HepG2 (cell line): Measurements from ENCODE around the gene SPINK5. TPM values are rescaled to one million over a fixed set of nuclear protein-coding genes. Genes with fewer than 3 reads are reported as not detected.

Experiments used
- ATAC-seq: fragments of 200-7000 bp; cut with Tn5 transposase; 3 replicates; pipeline ENCODE4 v1.9.1; 2020; ENCODE audit warnings: mild to moderate bottlenecking, moderate library complexity
- BruUV-seq: library from RNA; stranded (reverse); fragments of 400-500 nt; replicated peaks from 2 replicates; lab custom pipeline; 2021; lab: Mats Ljungman, UMichigan
- CTCF ChIA-PET: fragments of 300-600 bp; formaldehyde crosslinking; extraction: SDS; loops from one replicate; lab custom pipeline; 2021; ENCODE audit warnings: low total read pairs, inconsistent platforms, low intra/inter-chr PET ratio; lab: Yijun Ruan, JAX
- POLR2A ChIA-PET: fragments of 350-600 bp; sonication (Branson Sonifier 250); formaldehyde crosslinking; loops from one replicate; lab custom pipeline; 2020; ENCODE audit warnings: antibody characterized with exemption, inconsistent platforms; lab: Yijun Ruan, JAX
- DNase-seq: peaks from one replicate; pipeline ENCODE4 v3.0.0-alpha.2; 2015; ENCODE audit warnings: low spot score
- FAIRE-seq: peaks from 3 replicates; lab custom pipeline; 2011; peaks lifted over from hg19 to GRCh38; lab: Jason Lieb, UNC
- H2AFZ ChIP-seq: one replicate; pipeline ENCODE4 v1.6.1; 2011; ENCODE audit warnings: low read length, inconsistent platforms
- H3K27ac ChIP-seq: fragments of 300-600 bp; 3 replicates; pipeline ENCODE4 v1.8.0; 2011; ENCODE audit warnings: mixed run types, mild to moderate bottlenecking, mixed read lengths, low read length, inconsistent platforms; ENCODE audit not compliant: insufficient read depth; ENCODE audit errors: extremely low read length
- H3K27me3 ChIP-seq, 2 experiments: fragments of 200-600 bp in 1 of 2; 2 replicates in 1 of 2; 3 replicates in 1 of 2; pipeline versions ENCODE4 v1.6.0 to v1.8.0; 2011; ENCODE audit warnings: low read length in 2 of 2, mild to moderate bottlenecking in 2 of 2, moderate library complexity in 2 of 2, inconsistent platforms in 1 of 2; ENCODE audit not compliant: insufficient read depth in 2 of 2, control insufficient read depth in 1 of 2
- H3K36me3 ChIP-seq, 2 experiments: fragments of 200-600 bp in 1 of 2; replicated peaks in 1 of 2; 2 replicates in 1 of 2; 3 replicates in 1 of 2; pipeline versions ENCODE4 v1.5.1 to v1.8.0; 2011; ENCODE audit warnings: low read length in 2 of 2, inconsistent platforms in 1 of 2; ENCODE audit not compliant: insufficient read depth in 2 of 2, control insufficient read depth in 1 of 2
- H3K4me1 ChIP-seq: 2 replicates; pipeline ENCODE4 v1.5.1; 2012; ENCODE audit warnings: low read length, inconsistent platforms; ENCODE audit not compliant: insufficient read depth
- H3K4me2 ChIP-seq: 2 replicates; pipeline ENCODE4 v1.6.0; 2011; ENCODE audit warnings: low read depth, low read length, inconsistent platforms
- H3K4me3 ChIP-seq, 3 experiments: fragments of 200-600 bp in 1 of 3; sonication (generic), shearing (Covaris generic) in 1 of 3; replicated peaks in 1 of 3; 2 replicates each; pipeline ENCODE4 v1.5.1; 2011 to 2016; ENCODE audit warnings: low read length in 3 of 3, inconsistent platforms in 2 of 3, low read depth in 2 of 3, mild to moderate bottlenecking in 2 of 3, control low read depth in 1 of 3, mixed read lengths in 1 of 3; ENCODE audit not compliant: insufficient read depth in 1 of 3
- H3K79me2 ChIP-seq: one replicate; pipeline ENCODE4 v1.6.1; 2011; ENCODE audit warnings: low read length, inconsistent platforms; ENCODE audit not compliant: insufficient read depth
- H3K9ac ChIP-seq: 2 replicates; pipeline ENCODE4 v1.6.0; 2011; ENCODE audit warnings: mild to moderate bottlenecking, low read depth, low read length, inconsistent platforms; ENCODE audit not compliant: insufficient read depth
- H3K9me3 ChIP-seq: 2 replicates; pipeline ENCODE4 v1.5.1; 2012; ENCODE audit warnings: mild to moderate bottlenecking, low read length
- H4K20me1 ChIP-seq: 2 replicates; pipeline ENCODE4 v1.6.0; 2011; ENCODE audit warnings: inconsistent platforms, mild to moderate bottlenecking, low read length, moderate library complexity; ENCODE audit not compliant: insufficient read depth
- ASH2L ChIP-seq: fragments of 300-600, 200-600 bp; sonication (generic); IDR thresholded peaks from 2 replicates; pipeline ENCODE4 v1.7.0; 2017; ENCODE audit warnings: low read depth, mild to moderate bottlenecking, moderate library complexity, mixed read lengths, low read length; ENCODE audit not compliant: insufficient read length
- CREB3 ChIP-seq: sonication (generic); formaldehyde crosslinking; IDR thresholded peaks from 2 replicates; pipeline ENCODE4 v1.5.0; 2020; ENCODE audit warnings: missing genetic modification reagents
- EZH2 ChIP-seq: conservative IDR thresholded peaks from 2 replicates; pipeline ENCODE4 v1.6.1; 2012; ENCODE audit warnings: mild to moderate bottlenecking, low read depth, low read length, moderate library complexity
- HMGA1 ChIP-seq: sonication (generic); formaldehyde crosslinking; conservative IDR thresholded peaks from 2 replicates; pipeline ENCODE4 v1.4.0; 2020; ENCODE audit warnings: missing genetic modification reagents
- MEF2D ChIP-seq: sonication (generic); formaldehyde crosslinking; IDR thresholded peaks from 2 replicates; pipeline ENCODE4 v1.5.1; 2020; ENCODE audit warnings: mild to moderate bottlenecking, missing genetic modification reagents
- SRF ChIP-seq: IDR thresholded peaks from 2 replicates; pipeline ENCODE4 v1.6.1; 2011; ENCODE audit warnings: mild to moderate bottlenecking, low read depth, low read length, moderate library complexity
- ZNF607 ChIP-seq: sonication (generic); formaldehyde crosslinking; IDR thresholded peaks from 2 replicates; pipeline ENCODE4 v1.5.1; 2020; ENCODE audit warnings: missing genetic modification reagents, mild to moderate bottlenecking, borderline replicate concordance
- ZNF674 ChIP-seq: sonication (generic); formaldehyde crosslinking; IDR thresholded peaks from 2 replicates; pipeline ENCODE4 v1.5.0; 2020; ENCODE audit warnings: low read depth, mild to moderate bottlenecking, missing genetic modification reagents
- WGBS: methylation state at CpG from one replicate; pipeline ENCODE4 v1.1.6; 2017; ENCODE audit warnings: low lambda C conversion rate; 5-methylcytosine and 5-hydroxymethylcytosine counted together
- in situ Hi-C: cut with HindIII; loops from 2 replicates; pipeline ENCODE4 v1.10.0; 2017; ENCODE audit warnings: low pct_unique_long_range_greater_than_20kb; ENCODE audit not compliant: extremely low pct_ligation_motif_present
- intact Hi-C: fragments of 100-400 bp; cut with micrococcal nuclease; formaldehyde crosslinking; loops from one replicate; pipeline ENCODE4 v1.10.0; 2022; ENCODE audit not compliant: unreplicated experiment
- polyA plus RNA-seq, 8 experiments: library from polyadenylated mRNA; depleted of rRNA in 3 of 8; stranded (reverse) in 7 of 8; unstranded in 1 of 8; fragments of >200 nt; fragmentation: Illumina TruSeq in 4 of 8; extraction: Trizol in 4 of 8; gene quantifications; 2 replicates each; pipeline versions ENCODE4 v1.2.1 to v1.2.3, GENCODE V29; 2011 to 2016; ENCODE audit warnings: low read depth in 4 of 8, missing spikeins in 1 of 8, mixed read lengths in 1 of 8; ENCODE audit not compliant: insufficient read depth in 1 of 8
- total RNA-seq, 5 experiments: library from RNA; depleted of rRNA; stranded (reverse); fragments of >200 nt; fragmentation: Illumina TruSeq; extraction: Trizol; gene quantifications; 2 replicates each; pipeline ENCODE4 v1.2.3, GENCODE V29; 2016; ENCODE audit warnings: low read depth in 1 of 5
- TF ChIP-seq, protein P1 (sequence below): sonication (generic); formaldehyde crosslinking; conservative IDR thresholded peaks from 2 replicates; pipeline ENCODE4 v1.8.0; 2022; ENCODE audit warnings: missing genetic modification reagents

Gene SPINK5
- total and polyA plus RNA-seq, 2 of the 13 experiments (the other 11 are each of a cell fraction or from before 2014, with no cell fraction given) = 0.03 TPM; not detected in 1

DNA sequence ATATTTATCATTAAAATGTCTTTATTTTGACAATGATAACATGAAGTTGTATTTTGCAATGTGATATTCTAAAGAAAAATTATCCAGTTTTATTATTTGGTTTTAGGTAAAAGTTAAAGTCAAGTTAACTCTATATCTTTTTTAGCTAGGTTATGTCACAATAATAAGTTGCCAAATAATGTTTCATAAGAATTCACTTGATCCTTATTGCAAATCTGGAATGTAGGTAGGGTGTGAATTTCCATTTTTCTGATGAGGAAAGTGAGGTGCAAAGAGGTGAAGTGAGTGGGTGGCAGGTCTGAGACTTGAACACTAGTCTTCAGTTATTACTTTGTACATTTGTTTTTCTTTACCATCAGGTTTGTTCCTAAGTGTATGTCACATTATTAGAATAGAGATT lies 21.5 kb downstream of the SPINK5 start (continued):
- TF ChIP-seq CREB3 (CRISPR knock-in tag) = no peak
- TF ChIP-seq SRF = no peak
- TF ChIP-seq ZNF607 (CRISPR knock-in tag) = no peak
- TF ChIP-seq MEF2D (CRISPR knock-in tag) = no peak
- TF ChIP-seq ZNF674 = no peak

DNA sequence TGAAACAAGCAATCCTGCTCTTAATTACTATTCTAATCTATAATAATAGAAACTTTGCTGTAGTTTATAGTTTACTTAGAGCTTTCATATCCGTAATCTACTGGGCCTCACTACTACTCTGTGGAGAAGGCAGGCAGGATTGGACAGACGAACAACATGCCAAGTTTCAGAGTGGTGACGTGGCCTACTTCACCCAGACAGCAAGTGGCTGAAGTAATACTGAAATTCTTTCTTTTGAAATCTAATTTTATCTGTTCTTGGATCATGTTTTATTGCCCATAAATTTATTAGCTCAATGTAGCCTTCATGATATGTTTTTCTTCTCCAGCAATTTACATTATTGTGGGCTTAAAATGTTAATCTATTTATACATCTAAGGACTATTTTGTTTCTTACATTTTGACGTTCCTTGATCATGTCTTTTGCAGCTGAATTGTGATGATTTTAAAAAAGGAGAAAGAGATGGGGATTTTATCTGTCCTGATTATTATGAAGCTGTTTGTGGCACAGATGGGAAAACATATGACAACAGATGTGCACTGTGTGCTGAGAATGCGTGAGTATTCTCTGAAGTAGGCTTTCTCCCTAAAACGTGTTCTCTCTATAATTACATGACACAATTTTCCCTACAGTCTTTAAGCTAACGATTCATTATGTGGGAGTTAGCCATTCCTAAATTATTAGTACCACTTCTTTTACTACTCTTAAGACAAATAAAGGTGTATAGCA lies 22.4 kb downstream of the SPINK5 start:
- POLR2A ChIA-PET = no interaction called here
- DNase-seq (no peak), FAIRE-seq (no peak), ATAC-seq (no peak)
- WGBS = 7% methylated on average over 7 of the region's 7 CpGs
- H3K79me2 ChIP-seq = no peaks in the 10 kb centered on the region
- H3K27me3 ChIP-seq = no peaks in the 10 kb centered on the region
- H3K36me3 ChIP-seq = no peaks in the 10 kb centered on the region
- intact Hi-C loops = no loop called here
- no TSS peak for BruUV-seq
- H2AFZ ChIP-seq = no peak overlapping the region
- no peak overlapping the region for H3K27ac ChIP-seq
- TF ChIP-seq, protein P1, sequence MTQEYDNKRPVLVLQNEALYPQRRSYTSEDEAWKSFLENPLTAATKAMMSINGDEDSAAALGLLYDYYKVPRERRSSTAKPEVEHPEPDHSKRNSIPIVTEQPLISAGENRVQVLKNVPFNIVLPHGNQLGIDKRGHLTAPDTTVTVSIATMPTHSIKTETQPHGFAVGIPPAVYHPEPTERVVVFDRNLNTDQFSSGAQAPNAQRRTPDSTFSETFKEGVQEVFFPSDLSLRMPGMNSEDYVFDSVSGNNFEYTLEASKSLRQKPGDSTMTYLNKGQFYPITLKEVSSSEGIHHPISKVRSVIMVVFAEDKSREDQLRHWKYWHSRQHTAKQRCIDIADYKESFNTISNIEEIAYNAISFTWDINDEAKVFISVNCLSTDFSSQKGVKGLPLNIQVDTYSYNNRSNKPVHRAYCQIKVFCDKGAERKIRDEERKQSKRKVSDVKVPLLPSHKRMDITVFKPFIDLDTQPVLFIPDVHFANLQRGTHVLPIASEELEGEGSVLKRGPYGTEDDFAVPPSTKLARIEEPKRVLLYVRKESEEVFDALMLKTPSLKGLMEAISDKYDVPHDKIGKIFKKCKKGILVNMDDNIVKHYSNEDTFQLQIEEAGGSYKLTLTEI (CRISPR knock-in tag) = no peak
- TF ChIP-seq ASH2L (no peak), HMGA1 (CRISPR knock-in tag) (no peak), EZH2 (no peak)
- H3K4me2 ChIP-seq = no peak overlapping the region
- CTCF ChIA-PET = no interaction called here
- no peak overlapping the region for H3K4me3 ChIP-seq
- no peak overlapping the region for H3K9ac ChIP-seq
- no peaks in the 10 kb centered on the region for H3K4me1 ChIP-seq
- in situ Hi-C loops = no loop called here
- H3K9me3 ChIP-seq = no peaks in the 10 kb centered on the region
- no peaks in the 10 kb centered on the region for H4K20me1 ChIP-seq
